Stimulated activated CD8-positive, alpha-beta memory T cell treated with anti-CD3 and anti-CD28 coated beads, Interleukin-4, amount 100 ng/mL, for 48 hours (primary cell): ENCODE results near the gene PARD3.

Source experiments
- DNase-seq: peaks from one replicate; pipeline ENCODE4 v3.0.0-alpha.2; 2020

The PARD3 gene

GRCh38 chr10:34166823-34167222, 648.3 kb downstream of the PARD3 start:
- DNase-seq, result no peak

- DNase-seq, result no peak
Observed at GRCh38 chr10:34166354-34166753, 648.7 kb downstream of the PARD3 start.

GRCh38 chr10:34164029-34164428, 651.1 kb downstream of the PARD3 start:
- DNase-seq, result no peak

- no peak for DNase-seq
Observed at GRCh38 chr10:34163075-34163905, 651.8 kb downstream of the PARD3 start.

GRCh38 chr10:34161777-34162370, 653.2 kb downstream of the PARD3 start:
- DNase-seq, result no peak

GRCh38 chr10:34160595-34160994, 654.5 kb downstream of the PARD3 start:
- no peak for DNase-seq

GRCh38 chr10:34157501-34157900, 657.6 kb downstream of the PARD3 start:
- DNase-seq, result no peak

- no peak for DNase-seq
Observed at GRCh38 chr10:34156781-34157425, 658.2 kb downstream of the PARD3 start.

GRCh38 chr10:34155812-34156211, 659.3 kb downstream of the PARD3 start:
- DNase-seq, result no peak

- no peak for DNase-seq
Observed at GRCh38 chr10:34154383-34154900, 660.7 kb downstream of the PARD3 start.

GRCh38 chr10:34153663-34154382, 661.3 kb downstream of the PARD3 start:
- DNase-seq, result no peak

- DNase-seq, result no peak
Observed at GRCh38 chr10:34152434-34152833, 662.7 kb downstream of the PARD3 start.

- no peak for DNase-seq
Observed at GRCh38 chr10:34151931-34152330, 663.2 kb downstream of the PARD3 start.

- no peak for DNase-seq
Observed at GRCh38 chr10:34151481-34151880, 663.6 kb downstream of the PARD3 start.

GRCh38 chr10:34150103-34150502, 665.0 kb downstream of the PARD3 start:
- no peak for DNase-seq

GRCh38 chr10:34148305-34148657, 666.8 kb downstream of the PARD3 start:
- no peak for DNase-seq

- DNase-seq, result no peak
Observed at GRCh38 chr10:34147641-34148304, 667.3 kb downstream of the PARD3 start.

- no peak for DNase-seq
Observed at GRCh38 chr10:34145715-34146114, 669.4 kb downstream of the PARD3 start.

GRCh38 chr10:34143466-34143865, 671.6 kb downstream of the PARD3 start:
- no peak for DNase-seq

- no peak for DNase-seq
Observed at GRCh38 chr10:34141032-34141680, 673.9 kb downstream of the PARD3 start.

- no peak for DNase-seq
Observed at GRCh38 chr10:34139559-34139958, 675.5 kb downstream of the PARD3 start.

GRCh38 chr10:34137955-34138354, 677.1 kb downstream of the PARD3 start:
- no peak for DNase-seq
